Nephron progenitor cell (in vitro differentiated cells): ENCODE data around the gene COX14.
A peak's percentile ranks its signal among the peaks of the same experiment; 100 is the strongest.

Experiments
- DNase-seq: peaks from one replicate; pipeline ENCODE4 v3.0.0; 2021
- H3K27ac Mint-ChIP-seq: 2 replicates; pipeline ENCODE4 v1.8.0; 2021; ENCODE audit warnings: mild to moderate bottlenecking, moderate library complexity, mixed read lengths
- H3K27me3 Mint-ChIP-seq: 2 replicates; pipeline ENCODE4 v1.8.0; 2021; ENCODE audit warnings: mild to moderate bottlenecking, low read depth, mixed read lengths; ENCODE audit not compliant: poor library complexity
- H3K36me3 Mint-ChIP-seq: 2 replicates; pipeline ENCODE4 v1.8.0; 2021; ENCODE audit warnings: low read depth, mixed read lengths
- H3K4me1 Mint-ChIP-seq: 2 replicates; pipeline ENCODE4 v1.8.0; 2021; ENCODE audit warnings: mixed read lengths
- H3K4me3 Mint-ChIP-seq: 2 replicates; pipeline ENCODE4 v1.8.0; 2021; ENCODE audit warnings: mild to moderate bottlenecking, moderate library complexity, mixed read lengths
- H3K9me3 Mint-ChIP-seq: 2 replicates; pipeline ENCODE4 v1.8.0; 2021; ENCODE audit warnings: mild to moderate bottlenecking, moderate library complexity, mixed read lengths
- TF ChIP-seq, protein P1 (sequence below): fragments of 200-600 bp; sonication (generic); IDR thresholded peaks from 2 replicates; pipeline ENCODE4 v1.5.0; 2021; ENCODE audit warnings: antibody characterized with exemption

The COX14 gene

DNA sequence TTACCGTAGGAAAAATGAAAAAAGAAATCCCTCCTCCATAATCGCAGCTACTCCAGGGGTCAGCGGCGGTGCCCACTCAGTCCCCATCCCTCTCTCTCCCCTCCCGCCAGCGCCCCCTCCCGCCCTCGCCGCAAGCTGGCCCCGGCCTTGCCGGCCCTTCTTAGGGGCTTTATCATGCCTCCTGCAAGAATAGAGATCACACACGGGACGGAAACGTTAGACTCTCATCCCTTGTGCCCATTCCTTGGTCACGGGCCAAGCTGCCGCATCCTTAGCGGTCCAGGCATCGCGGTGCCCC is 692 bp upstream of the COX14 start:
- H3K27ac Mint-ChIP-seq: peak overlapping the region; percentile 93
- peak overlapping the region; percentile 97 for H3K4me3 Mint-ChIP-seq
- peaks cover 11% of the 10 kb centered on the region for H3K36me3 Mint-ChIP-seq
- H3K4me1 Mint-ChIP-seq: peaks cover 64% of the 10 kb centered on the region
- DNase-seq: no peak
- H3K9me3 Mint-ChIP-seq: no peaks in the 10 kb centered on the region
- TF ChIP-seq, protein P1, sequence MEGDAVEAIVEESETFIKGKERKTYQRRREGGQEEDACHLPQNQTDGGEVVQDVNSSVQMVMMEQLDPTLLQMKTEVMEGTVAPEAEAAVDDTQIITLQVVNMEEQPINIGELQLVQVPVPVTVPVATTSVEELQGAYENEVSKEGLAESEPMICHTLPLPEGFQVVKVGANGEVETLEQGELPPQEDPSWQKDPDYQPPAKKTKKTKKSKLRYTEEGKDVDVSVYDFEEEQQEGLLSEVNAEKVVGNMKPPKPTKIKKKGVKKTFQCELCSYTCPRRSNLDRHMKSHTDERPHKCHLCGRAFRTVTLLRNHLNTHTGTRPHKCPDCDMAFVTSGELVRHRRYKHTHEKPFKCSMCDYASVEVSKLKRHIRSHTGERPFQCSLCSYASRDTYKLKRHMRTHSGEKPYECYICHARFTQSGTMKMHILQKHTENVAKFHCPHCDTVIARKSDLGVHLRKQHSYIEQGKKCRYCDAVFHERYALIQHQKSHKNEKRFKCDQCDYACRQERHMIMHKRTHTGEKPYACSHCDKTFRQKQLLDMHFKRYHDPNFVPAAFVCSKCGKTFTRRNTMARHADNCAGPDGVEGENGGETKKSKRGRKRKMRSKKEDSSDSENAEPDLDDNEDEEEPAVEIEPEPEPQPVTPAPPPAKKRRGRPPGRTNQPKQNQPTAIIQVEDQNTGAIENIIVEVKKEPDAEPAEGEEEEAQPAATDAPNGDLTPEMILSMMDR: no peak
- no peaks in the 10 kb centered on the region for H3K27me3 Mint-ChIP-seq

DNA sequence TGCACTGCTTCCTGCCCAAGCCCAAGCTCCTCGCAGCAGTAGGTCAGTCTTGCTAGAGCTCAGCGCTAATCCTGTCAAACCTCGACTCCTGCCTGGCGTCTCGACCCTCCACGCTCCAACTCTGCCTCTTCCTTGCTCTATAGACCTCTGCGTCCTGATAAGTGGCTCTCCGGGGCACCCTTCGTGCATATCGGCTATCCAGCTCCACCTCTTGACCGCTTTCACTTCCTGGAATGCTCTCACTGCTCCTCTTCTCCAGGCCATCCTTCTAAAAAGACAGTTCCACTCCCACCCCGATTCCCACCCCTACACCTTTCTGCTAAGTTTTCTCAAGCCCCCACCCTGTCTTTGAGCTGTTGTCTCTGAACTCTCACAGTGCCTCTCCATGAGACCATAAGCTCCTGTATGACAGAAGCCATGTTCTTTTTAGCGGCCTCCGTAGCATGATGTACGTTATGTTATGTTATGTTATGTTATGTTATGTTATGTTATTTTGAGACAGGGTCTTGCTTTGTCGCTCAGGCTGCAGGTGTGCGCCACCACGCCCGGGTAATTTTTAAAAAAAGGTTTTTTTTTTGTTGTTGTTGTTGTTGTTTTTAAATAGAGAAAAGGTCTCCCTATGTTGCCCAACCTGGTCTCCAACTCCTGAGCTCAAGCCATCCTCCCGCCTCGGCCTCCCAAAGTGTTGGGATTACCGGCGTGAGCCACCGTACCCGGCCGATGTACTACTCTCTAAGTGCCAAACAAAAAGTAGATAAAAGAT is 601 bp downstream of the COX14 start:
- Mint-ChIP-seq H3K4me3 (peak overlapping the region; percentile 97), H3K9me3 (no peaks in the 10 kb centered on the region), H3K27me3 (no peaks in the 10 kb centered on the region), H3K36me3 (peaks cover 15% of the 10 kb centered on the region), H3K27ac (peak overlapping the region; percentile 99), H3K4me1 (peaks cover 56% of the 10 kb centered on the region)
- TF ChIP-seq, protein P1: no peak
- no peak for DNase-seq

DNA sequence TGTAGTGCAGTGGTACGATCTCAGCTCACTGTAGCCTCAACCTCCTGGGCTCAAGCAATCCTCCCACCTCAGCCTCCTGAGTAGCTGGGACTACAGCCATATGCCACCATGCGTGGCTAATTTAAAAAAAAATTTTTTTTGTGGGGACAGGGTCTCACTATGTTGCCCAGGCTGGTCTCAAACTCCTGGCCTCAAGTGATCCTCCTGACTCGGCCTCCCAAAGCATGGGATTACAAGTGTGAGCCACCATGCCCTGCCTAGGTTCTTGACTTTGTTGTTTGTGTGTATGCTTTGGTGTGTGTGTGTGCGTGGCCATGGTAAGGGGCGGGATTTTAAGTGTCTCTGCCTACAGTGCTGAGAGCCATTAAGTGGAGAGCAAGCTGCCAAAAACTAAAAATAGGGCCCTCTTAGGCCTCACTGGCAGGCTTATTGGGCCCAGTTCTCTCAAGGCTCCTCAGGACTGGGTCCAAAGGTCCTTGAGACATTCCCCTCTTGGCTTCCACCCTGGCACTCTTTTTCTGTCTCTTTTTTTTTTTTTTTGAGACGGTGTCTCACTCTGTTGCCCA is 5.1 kb downstream of the COX14 start:
- Mint-ChIP-seq H3K36me3 (peaks cover 20% of the 10 kb centered on the region), H3K4me3 (no peak overlapping the region), H3K9me3 (no peaks in the 10 kb centered on the region), H3K27me3 (no peaks in the 10 kb centered on the region), H3K4me1 (peaks cover 20% of the 10 kb centered on the region), H3K27ac (no peak overlapping the region)
- TF ChIP-seq, protein P1: no peak
- DNase-seq: no peak

DNA sequence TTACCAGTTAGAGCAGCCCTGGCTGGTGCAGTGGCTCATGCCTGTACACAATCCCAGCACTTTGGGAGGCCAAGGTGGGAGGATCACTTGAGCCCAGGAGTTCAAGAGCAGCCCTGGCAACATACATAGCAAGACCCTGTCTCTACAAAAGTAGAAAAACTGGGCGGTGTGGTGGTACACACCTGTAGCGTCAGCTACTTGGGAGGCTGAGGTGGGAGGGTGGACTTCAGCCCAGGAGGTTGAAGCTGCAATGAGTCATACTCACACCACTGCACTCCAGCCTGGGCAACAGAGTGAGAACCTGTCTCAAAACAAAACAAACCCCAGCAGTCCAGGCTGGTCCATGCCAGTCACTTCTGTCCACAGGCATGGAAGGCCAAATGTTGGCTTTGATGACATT is 7.4 kb downstream of the COX14 start:
- no peak for DNase-seq
- TF ChIP-seq, protein P1: no peak
- Mint-ChIP-seq H3K36me3 (peaks cover 31% of the 10 kb centered on the region), H3K9me3 (no peaks in the 10 kb centered on the region), H3K4me3 (no peak overlapping the region), H3K27ac (no peak overlapping the region), H3K4me1 (peaks cover 8% of the 10 kb centered on the region), H3K27me3 (no peaks in the 10 kb centered on the region)

DNA sequence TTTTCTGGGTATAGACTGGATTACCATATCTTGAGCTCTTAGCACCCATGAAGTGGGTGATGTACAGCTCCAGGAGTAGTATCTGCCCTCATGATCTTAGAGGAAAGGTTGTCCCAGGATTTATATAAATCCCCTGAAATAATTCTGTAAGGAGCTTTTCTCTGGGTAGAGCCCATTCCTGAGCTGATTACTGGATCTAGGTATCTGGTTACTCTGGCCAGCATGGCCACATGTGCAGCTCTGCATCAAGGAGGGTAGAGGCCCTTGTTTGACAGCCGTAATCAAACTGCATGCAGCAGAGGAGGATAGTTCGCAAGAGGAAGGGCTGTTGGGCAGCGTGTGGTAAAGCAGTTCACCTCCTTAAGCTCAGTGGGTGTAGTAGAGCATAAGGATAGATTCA is 8.5 kb downstream of the COX14 start:
- Mint-ChIP-seq H3K4me3 (no peak overlapping the region), H3K36me3 (peaks cover 26% of the 10 kb centered on the region), H3K4me1 (peaks cover 5% of the 10 kb centered on the region), H3K27me3 (no peaks in the 10 kb centered on the region), H3K9me3 (no peaks in the 10 kb centered on the region), H3K27ac (peak overlapping the region; percentile 2)
- no peak for DNase-seq
- TF ChIP-seq, protein P1: no peak

DNA sequence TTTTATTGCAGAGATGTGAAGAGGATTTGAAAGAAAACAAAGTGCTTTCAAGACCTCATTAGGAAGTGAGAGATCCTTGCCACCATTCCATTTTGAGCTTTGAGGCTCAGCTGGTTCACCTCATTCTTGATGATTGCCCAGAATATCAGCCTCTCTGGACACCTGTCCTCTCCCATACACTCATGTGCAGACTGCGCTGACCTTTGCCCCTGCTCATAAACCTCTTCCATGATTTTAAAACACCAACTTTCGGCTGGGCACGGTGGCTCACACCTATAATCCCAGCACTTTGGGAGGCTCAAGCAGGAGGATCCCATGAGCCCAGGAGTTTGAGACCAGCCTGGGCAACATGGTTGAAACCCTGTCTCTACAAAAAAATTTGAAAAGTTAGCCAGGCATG is 8.9 kb downstream of the COX14 start:
- peaks cover 22% of the 10 kb centered on the region for H3K36me3 Mint-ChIP-seq

More for the DNA sequence above, 8.9 kb downstream of the COX14 start:
- no peaks in the 10 kb centered on the region for H3K9me3 Mint-ChIP-seq
- H3K27me3 Mint-ChIP-seq: no peaks in the 10 kb centered on the region
- TF ChIP-seq, protein P1: no peak
- no peak overlapping the region for H3K4me3 Mint-ChIP-seq
- peaks cover 5% of the 10 kb centered on the region for H3K4me1 Mint-ChIP-seq
- DNase-seq: no peak
- no peak overlapping the region for H3K27ac Mint-ChIP-seq
